ENCODE results near the gene ZNF311. TPM values are rescaled to one million over a fixed set of nuclear protein-coding genes. Genes with fewer than 3 reads are reported as not detected.

ZNF311 gene
- total RNA-seq, 1 donor from 2014 or later = 0.86 TPM

- no peak overlapping the region for H3K4me3 Mint-ChIP-seq
- intact Hi-C loops (cut with micrococcal nuclease) = no loop called here
Observed at GRCh38 chr6:29008089-29008488, 3.0 kb upstream of the ZNF311 start.

GRCh38 chr6:28996844-28997510 lies 8.1 kb downstream of the ZNF311 start:
- Mint-ChIP-seq H3K27me3 (peaks cover 8% of the 10 kb centered on the region), H3K36me3 (ENCODE audit: low read depth) (peaks cover 3% of the 10 kb centered on the region), H3K4me1 (peaks cover 2% of the 10 kb centered on the region), H3K4me3 (no peak overlapping the region), H3K27ac (no peak overlapping the region), H3K9me3 (no peaks in the 10 kb centered on the region)
- no peak for DNase-seq
- intact Hi-C loops (cut with micrococcal nuclease) = no loop called here

More at GRCh38 chr6:29008089-29008488, 3.0 kb upstream of the ZNF311 start:
- peaks cover 9% of the 10 kb centered on the region for H3K36me3 Mint-ChIP-seq (ENCODE audit: low read depth)
- peaks cover 13% of the 10 kb centered on the region for H3K27me3 Mint-ChIP-seq
- peaks cover 17% of the 10 kb centered on the region for H3K9me3 Mint-ChIP-seq
- DNase-seq = no peak
- H3K27ac Mint-ChIP-seq = no peak overlapping the region
- peaks cover 26% of the 10 kb centered on the region for H3K4me1 Mint-ChIP-seq

GRCh38 chr6:28995093-28995650 lies 9.9 kb downstream of the ZNF311 start:
- DNase-seq = no peak
- intact Hi-C loops (cut with micrococcal nuclease) = no loop called here
- H3K27ac Mint-ChIP-seq = no peak overlapping the region
- H3K4me1 Mint-ChIP-seq = peaks cover 2% of the 10 kb centered on the region
- no peaks in the 10 kb centered on the region for H3K9me3 Mint-ChIP-seq
- no peak overlapping the region for H3K4me3 Mint-ChIP-seq
- H3K27me3 Mint-ChIP-seq = peaks cover 11% of the 10 kb centered on the region
- H3K36me3 Mint-ChIP-seq (ENCODE audit: low read depth) = peaks cover 3% of the 10 kb centered on the region

- peaks cover 26% of the 10 kb centered on the region for H3K27me3 Mint-ChIP-seq
- H3K36me3 Mint-ChIP-seq (ENCODE audit: low read depth) = no peaks in the 10 kb centered on the region
- intact Hi-C loops (cut with micrococcal nuclease) = no loop called here
- peak overlapping the region; percentile 86 for H3K4me3 Mint-ChIP-seq
- peak overlapping the region; percentile 20 for H3K27ac Mint-ChIP-seq
- H3K4me1 Mint-ChIP-seq = peaks cover 20% of the 10 kb centered on the region
- DNase-seq = peak; percentile 91
- peaks cover 3% of the 10 kb centered on the region for H3K9me3 Mint-ChIP-seq
Observed at GRCh38 chr6:28988536-28989311, 16.4 kb downstream of the ZNF311 start.

- peaks cover 43% of the 10 kb centered on the region for H3K4me1 Mint-ChIP-seq
- peak overlapping the region; percentile 66 for H3K4me3 Mint-ChIP-seq
- H3K9me3 Mint-ChIP-seq = peaks cover 8% of the 10 kb centered on the region
- peak; percentile 68 for DNase-seq
- H3K27me3 Mint-ChIP-seq = peaks cover 32% of the 10 kb centered on the region
- H3K36me3 Mint-ChIP-seq (ENCODE audit: low read depth) = peaks cover 4% of the 10 kb centered on the region
- no peak overlapping the region for H3K27ac Mint-ChIP-seq
- intact Hi-C loops (cut with micrococcal nuclease) = no loop called here
Observed at GRCh38 chr6:28985462-28986164, 19.5 kb downstream of the ZNF311 start.

GRCh38 chr6:28983838-28984237 lies 21.3 kb downstream of the ZNF311 start:
- H3K36me3 Mint-ChIP-seq (ENCODE audit: low read depth) = peaks cover 4% of the 10 kb centered on the region
- peaks cover 49% of the 10 kb centered on the region for H3K4me1 Mint-ChIP-seq
- H3K27ac Mint-ChIP-seq = no peak overlapping the region
- peaks cover 8% of the 10 kb centered on the region for H3K9me3 Mint-ChIP-seq
- no peak for DNase-seq
- H3K4me3 Mint-ChIP-seq = peak overlapping the region; percentile 92
- intact Hi-C loops (cut with micrococcal nuclease) = loop anchor here (2.0 to 5.0 kb wide), 3 partner anchors 21 to 121 kb away; partner anchors contain the start of gene ZNF311
- H3K27me3 Mint-ChIP-seq = peaks cover 33% of the 10 kb centered on the region

- Mint-ChIP-seq H3K27me3 (peaks cover 35% of the 10 kb centered on the region), H3K4me1 (peaks cover 49% of the 10 kb centered on the region), H3K36me3 (ENCODE audit: low read depth) (peaks cover 7% of the 10 kb centered on the region), H3K4me3 (peak overlapping the region; percentile 92), H3K9me3 (peaks cover 12% of the 10 kb centered on the region), H3K27ac (peak overlapping the region; percentile 28)
- peak; percentile 76 for DNase-seq
- intact Hi-C loops (cut with micrococcal nuclease) = loop anchor here (1.0 to 5.0 kb wide), 4 partner anchors 22 to 120 kb away; partner anchors contain the start of gene ZNF311
Observed at GRCh38 chr6:28982476-28983266, 22.4 kb downstream of the ZNF311 start.

- Mint-ChIP-seq H3K36me3 (ENCODE audit: low read depth) (peaks cover 7% of the 10 kb centered on the region), H3K4me1 (peaks cover 56% of the 10 kb centered on the region), H3K9me3 (peaks cover 12% of the 10 kb centered on the region), H3K4me3 (peak overlapping the region; percentile 92), H3K27ac (peak overlapping the region; percentile 95), H3K27me3 (peaks cover 38% of the 10 kb centered on the region)
- intact Hi-C loops (cut with micrococcal nuclease) = loop anchor here (1.0 to 5.0 kb wide), 10 partner anchors 23 to 1503 kb away; partner anchors contain the start of gene ZNF311
- DNase-seq = peak; percentile 91
Observed at GRCh38 chr6:28981833-28982475, 23.2 kb downstream of the ZNF311 start.

- peak; percentile 92 for DNase-seq
- Mint-ChIP-seq H3K36me3 (ENCODE audit: low read depth) (peaks cover 7% of the 10 kb centered on the region), H3K27ac (peak overlapping the region; percentile 95), H3K4me3 (peak overlapping the region; percentile 92), H3K4me1 (peaks cover 57% of the 10 kb centered on the region), H3K9me3 (peaks cover 8% of the 10 kb centered on the region), H3K27me3 (peaks cover 38% of the 10 kb centered on the region)
- intact Hi-C loops (cut with micrococcal nuclease) = loop anchor here (1.0 to 5.0 kb wide), 7 partner anchors 28 to 1502 kb away; no protein-coding TSS in a partner anchor
Observed at GRCh38 chr6:28981431-28981832, 23.7 kb downstream of the ZNF311 start.

- H3K27me3 Mint-ChIP-seq = peaks cover 36% of the 10 kb centered on the region
Observed at GRCh38 chr6:28980852-28981430, 24.2 kb downstream of the ZNF311 start.

GRCh38 chr6:28980137-28980851 lies 24.8 kb downstream of the ZNF311 start:
- H3K9me3 Mint-ChIP-seq = peaks cover 8% of the 10 kb centered on the region
- no peak for DNase-seq
- intact Hi-C loops (cut with micrococcal nuclease) = loop anchor here (2.0 to 5.0 kb wide), 2 partner anchors 83 to 98 kb away; no protein-coding TSS in a partner anchor
- H3K36me3 Mint-ChIP-seq (ENCODE audit: low read depth) = peaks cover 7% of the 10 kb centered on the region
- H3K27ac Mint-ChIP-seq = no peak overlapping the region
- peaks cover 33% of the 10 kb centered on the region for H3K27me3 Mint-ChIP-seq
- H3K4me3 Mint-ChIP-seq = peak overlapping the region; percentile 92
- peaks cover 50% of the 10 kb centered on the region for H3K4me1 Mint-ChIP-seq

More at GRCh38 chr6:28980852-28981430, 24.2 kb downstream of the ZNF311 start:
- peak; percentile 85 for DNase-seq
- peaks cover 7% of the 10 kb centered on the region for H3K36me3 Mint-ChIP-seq (ENCODE audit: low read depth)
- peak overlapping the region; percentile 68 for H3K27ac Mint-ChIP-seq
- intact Hi-C loops (cut with micrococcal nuclease) = loop anchor here (1.0 to 5.0 kb wide), 7 partner anchors 28 to 1502 kb away; no protein-coding TSS in a partner anchor
- H3K4me3 Mint-ChIP-seq = peak overlapping the region; percentile 92
- peaks cover 8% of the 10 kb centered on the region for H3K9me3 Mint-ChIP-seq
- H3K4me1 Mint-ChIP-seq = peaks cover 54% of the 10 kb centered on the region

Data from activated CD4-positive, alpha-beta T cell treated with anti-CD3 and anti-CD28 coated beads, Interleukin-2, amount 10 ng/mL, durations not matched to agents 24 days and 14 days (primary cell).